HepG2 (cell line): Measurements from ENCODE around the gene FBF1. TPM values are rescaled to one million over a fixed set of nuclear protein-coding genes. Genes with fewer than 3 reads are reported as not detected.

ENCODE experiments used
- ARID2 ChIP-seq: sonication (generic); formaldehyde crosslinking; IDR thresholded peaks from 2 replicates; pipeline ENCODE4 v1.8.1; 2022; ENCODE audit warnings: mild to moderate bottlenecking, missing genetic modification reagents, borderline replicate concordance
- ATF6 ChIP-seq: sonication (generic); formaldehyde crosslinking; conservative IDR thresholded peaks from 2 replicates; pipeline ENCODE4 v1.4.0; 2020; ENCODE audit warnings: missing genetic modification reagents
- HOXA5 ChIP-seq: sonication (generic); formaldehyde crosslinking; IDR thresholded peaks from 2 replicates; pipeline ENCODE4 v1.4.0; 2020; ENCODE audit warnings: missing genetic modification reagents
- HOXA9 ChIP-seq: sonication (generic); formaldehyde crosslinking; IDR thresholded peaks from 2 replicates; pipeline ENCODE4 v1.8.1; 2022; ENCODE audit warnings: missing genetic modification reagents, mild to moderate bottlenecking, moderate library complexity, borderline replicate concordance
- MZF1 ChIP-seq: sonication (generic); formaldehyde crosslinking; IDR thresholded peaks from 2 replicates; pipeline ENCODE4 v1.8.1; 2023; ENCODE audit warnings: mild to moderate bottlenecking, missing genetic modification reagents, borderline replicate concordance
- SALL1 ChIP-seq: sonication (generic); formaldehyde crosslinking; IDR thresholded peaks from 2 replicates; pipeline ENCODE4 v1.8.0; 2022; ENCODE audit warnings: mild to moderate bottlenecking, missing genetic modification reagents
- SNAPC2 ChIP-seq: sonication (generic); formaldehyde crosslinking; IDR thresholded peaks from 2 replicates; pipeline ENCODE4 v1.8.1; 2022; ENCODE audit warnings: mild to moderate bottlenecking, missing genetic modification reagents
- SPEN ChIP-seq: sonication (generic); formaldehyde crosslinking; IDR thresholded peaks from 2 replicates; pipeline ENCODE4 v1.5.1; 2020; ENCODE audit warnings: low read depth, mild to moderate bottlenecking, missing genetic modification reagents
- STAT5B ChIP-seq: sonication (generic); formaldehyde crosslinking; IDR thresholded peaks from 2 replicates; pipeline ENCODE4 v1.4.0; 2020; ENCODE audit warnings: missing genetic modification reagents
- STAT6 ChIP-seq: sonication (generic); formaldehyde crosslinking; IDR thresholded peaks from 2 replicates; pipeline ENCODE4 v1.4.0; 2020; ENCODE audit warnings: missing genetic modification reagents, mild to moderate bottlenecking, borderline replicate concordance
- TBX3 ChIP-seq: fragments of 450-650 bp; IDR thresholded peaks from 2 replicates; pipeline ENCODE4 v1.6.1; 2017; ENCODE audit warnings: antibody characterized with exemption, mild to moderate bottlenecking, inconsistent platforms, borderline replicate concordance
- THRA ChIP-seq: sonication (generic); formaldehyde crosslinking; IDR thresholded peaks from 2 replicates; pipeline ENCODE4 v1.4.0; 2020; ENCODE audit warnings: missing genetic modification reagents, borderline replicate concordance
- ZBTB20 ChIP-seq: sonication (generic); formaldehyde crosslinking; IDR thresholded peaks from 2 replicates; pipeline ENCODE4 v1.8.1; 2023; ENCODE audit warnings: missing genetic modification reagents, low read depth, mild to moderate bottlenecking, borderline replicate concordance
- ZHX2 ChIP-seq, 2 experiments: sonication (generic) in 1 of 2; formaldehyde crosslinking in 1 of 2; IDR thresholded peaks; 2 replicates each; pipeline versions ENCODE4 v1.6.1 to v1.9.0; 2014 to 2022; ENCODE audit warnings: antibody characterized with exemption in 1 of 2, borderline replicate concordance in 1 of 2, inconsistent platforms in 1 of 2, low read depth in 1 of 2, missing genetic modification reagents in 1 of 2
- ZNF256 ChIP-seq: sonication (generic); formaldehyde crosslinking; conservative IDR thresholded peaks from 2 replicates; pipeline ENCODE4 v1.4.0; 2020; ENCODE audit warnings: missing genetic modification reagents
- ZNF44 ChIP-seq: sonication (generic); formaldehyde crosslinking; IDR thresholded peaks from 2 replicates; pipeline ENCODE4 v1.5.1; 2020; ENCODE audit warnings: mild to moderate bottlenecking, missing genetic modification reagents
- polyA plus RNA-seq, 8 experiments: library from polyadenylated mRNA; depleted of rRNA in 3 of 8; stranded (reverse) in 7 of 8; unstranded in 1 of 8; fragments of >200 nt; fragmentation: Illumina TruSeq in 4 of 8; extraction: Trizol in 4 of 8; gene quantifications; 2 replicates each; pipeline versions ENCODE4 v1.2.1 to v1.2.3, GENCODE V29; 2011 to 2016; ENCODE audit warnings: low read depth in 4 of 8, missing spikeins in 1 of 8, mixed read lengths in 1 of 8; ENCODE audit not compliant: insufficient read depth in 1 of 8
- total RNA-seq, 5 experiments: library from RNA; depleted of rRNA; stranded (reverse); fragments of >200 nt; fragmentation: Illumina TruSeq; extraction: Trizol; gene quantifications; 2 replicates each; pipeline ENCODE4 v1.2.3, GENCODE V29; 2016; ENCODE audit warnings: low read depth in 1 of 5

The FBF1 gene
- total and polyA plus RNA-seq, 2 of the 13 experiments (the other 11 are each of a cell fraction or from before 2014, with no cell fraction given): 2.4 to 8.1 TPM

GRCh38 chr17:75892556-75893224 lies 48.2 kb downstream of the FBF1 start (continued):
- TF ChIP-seq ZHX2 (IDR thresholded peaks at IDR 0.05; ENCODE audit: low read depth) (no peak), ZHX2 (CRISPR knock-in tag; IDR thresholded peaks at IDR 0.05; ENCODE audit: borderline replicate concordance) (no peak; the same call in 1 of the 2 replicates), STAT6 (CRISPR knock-in tag) (peak; percentile 43; the same call in 1 of the 2 replicates), TBX3 (no peak), THRA (CRISPR knock-in tag) (no peak), HOXA5 (CRISPR knock-in tag) (no peak), ATF6 (CRISPR knock-in tag) (no peak; the same call in 1 of the 2 replicates), SNAPC2 (no peak), STAT5B (CRISPR knock-in tag) (no peak), SALL1 (CRISPR knock-in tag) (peak; percentile 72), SPEN (CRISPR knock-in tag) (peak; percentile 75; the same call in 1 of the 2 replicates), MZF1 (no peak), HOXA9 (no peak), ARID2 (CRISPR knock-in tag) (no peak), ZBTB20 (no peak; the same call in 1 of the 2 replicates), ZNF44 (CRISPR knock-in tag) (no peak), ZNF256 (CRISPR knock-in tag) (no peak; the same call in 1 of the 2 replicates)
